Neutrophil (primary cell): Measurements from ENCODE around the gene SETD7.
A peak's percentile ranks its signal among the peaks of the same experiment; 100 is the strongest.

ENCODE experiments used
- H3K27ac ChIP-seq: fragments of 200-600 bp; sonication (generic); 2 replicates; pipeline ENCODE4 v1.5.1; 2016; ENCODE audit warnings: mild to moderate bottlenecking, moderate library complexity
- H3K27me3 ChIP-seq: fragments of 200-600 bp; sonication (generic); 2 replicates; pipeline ENCODE4 v1.6.0; 2016; ENCODE audit warnings: mild to moderate bottlenecking
- H3K36me3 ChIP-seq: fragments of 200-600 bp; sonication (generic); 2 replicates; pipeline ENCODE4 v1.5.1; 2017
- H3K4me1 ChIP-seq, 2 experiments: fragments of 200-600 bp in 1 of 2; sonication (generic) in 1 of 2; 1 replicate in 1 of 2; 2 replicates in 1 of 2; pipeline versions ENCODE4 v1.5.1 to v1.6.1; 2013 to 2016; ENCODE audit warnings: low read depth in 1 of 2, low read length in 1 of 2, mild to moderate bottlenecking in 1 of 2, moderate library complexity in 1 of 2; ENCODE audit not compliant: control insufficient read depth in 1 of 2, insufficient read depth in 1 of 2
- H3K4me3 ChIP-seq, 2 experiments: fragments of 200-600 bp in 1 of 2; sonication (generic) in 1 of 2; 1 replicate in 1 of 2; 2 replicates in 1 of 2; pipeline ENCODE4 v1.5.1; 2013 to 2016; ENCODE audit warnings: low read depth in 1 of 2, low read length in 1 of 2, mild to moderate bottlenecking in 1 of 2, moderate library complexity in 1 of 2
- H3K9me3 ChIP-seq: fragments of 200-600 bp; sonication (generic); 2 replicates; pipeline ENCODE4 v1.5.1; 2016
- CTCF ChIP-seq: fragments of 200-600 bp; sonication (generic); IDR thresholded peaks from 2 replicates; pipeline ENCODE4 v1.5.1; 2016; ENCODE audit warnings: antibody characterized with exemption

SETD7 gene

GRCh38 chr4:139556071-139556723 is at the start of gene SETD7:
TSS of gene SETD7 (minus strand) at chr4:139556219. CDS start at chr4:139556137, 82 bp downstream.
- H3K4me3 ChIP-seq, result peak within 1 kb of the TSS; percentile 69 to 74
- H3K9me3 ChIP-seq, result no peaks in the 10 kb centered on the region
- peaks cover 34 to 46% of the 10 kb centered on the region in 2 experiments for H3K4me1 ChIP-seq
- TF ChIP-seq CTCF, result no peak
- no peaks in the 10 kb centered on the region for H3K36me3 ChIP-seq
- H3K27ac ChIP-seq, result peak within 1 kb of the TSS; percentile 54
- peaks cover 79% of the 10 kb centered on the region for H3K27me3 ChIP-seq

GRCh38 chr4:139605516-139605915 is 49.5 kb upstream of the SETD7 start:
- H3K9me3 ChIP-seq, result no peaks in the 10 kb centered on the region
- no peaks in the 10 kb centered on the region for H3K36me3 ChIP-seq
- TF ChIP-seq CTCF, result no peak
- H3K4me3 ChIP-seq, result no peak overlapping the region
- no peak overlapping the region for H3K27ac ChIP-seq
- H3K4me1 ChIP-seq, result peaks cover 4 to 7% of the 10 kb centered on the region in 2 experiments
- no peaks in the 10 kb centered on the region for H3K27me3 ChIP-seq

- Histone ChIP-seq H3K4me3 (no peak overlapping the region), H3K27ac (no peak overlapping the region), H3K4me1 (peaks cover 4 to 7% of the 10 kb centered on the region in 2 experiments), H3K9me3 (no peaks in the 10 kb centered on the region), H3K27me3 (no peaks in the 10 kb centered on the region), H3K36me3 (no peaks in the 10 kb centered on the region)
- TF ChIP-seq CTCF, result no peak
Measured at GRCh38 chr4:139603576-139604410, 47.8 kb upstream of the SETD7 start.

GRCh38 chr4:139602776-139603360 is 46.8 kb upstream of the SETD7 start:
- Histone ChIP-seq H3K27me3 (no peaks in the 10 kb centered on the region), H3K4me1 (peaks cover 4 to 7% of the 10 kb centered on the region in 2 experiments), H3K9me3 (no peaks in the 10 kb centered on the region), H3K27ac (no peak overlapping the region), H3K36me3 (no peaks in the 10 kb centered on the region), H3K4me3 (no peak overlapping the region)
- TF ChIP-seq CTCF, result no peak

GRCh38 chr4:139600662-139601061 is 44.6 kb upstream of the SETD7 start:
- H3K4me1 ChIP-seq, result no peaks in the 10 kb centered on the region
- TF ChIP-seq CTCF, result no peak
- H3K4me3 ChIP-seq, result no peak overlapping the region
- no peaks in the 10 kb centered on the region for H3K9me3 ChIP-seq
- H3K27me3 ChIP-seq, result peaks cover 12% of the 10 kb centered on the region
- H3K27ac ChIP-seq, result no peak overlapping the region
- H3K36me3 ChIP-seq, result no peaks in the 10 kb centered on the region
